ENCODE measurements around the gene CNOT1.

Gene CNOT1

DNA sequence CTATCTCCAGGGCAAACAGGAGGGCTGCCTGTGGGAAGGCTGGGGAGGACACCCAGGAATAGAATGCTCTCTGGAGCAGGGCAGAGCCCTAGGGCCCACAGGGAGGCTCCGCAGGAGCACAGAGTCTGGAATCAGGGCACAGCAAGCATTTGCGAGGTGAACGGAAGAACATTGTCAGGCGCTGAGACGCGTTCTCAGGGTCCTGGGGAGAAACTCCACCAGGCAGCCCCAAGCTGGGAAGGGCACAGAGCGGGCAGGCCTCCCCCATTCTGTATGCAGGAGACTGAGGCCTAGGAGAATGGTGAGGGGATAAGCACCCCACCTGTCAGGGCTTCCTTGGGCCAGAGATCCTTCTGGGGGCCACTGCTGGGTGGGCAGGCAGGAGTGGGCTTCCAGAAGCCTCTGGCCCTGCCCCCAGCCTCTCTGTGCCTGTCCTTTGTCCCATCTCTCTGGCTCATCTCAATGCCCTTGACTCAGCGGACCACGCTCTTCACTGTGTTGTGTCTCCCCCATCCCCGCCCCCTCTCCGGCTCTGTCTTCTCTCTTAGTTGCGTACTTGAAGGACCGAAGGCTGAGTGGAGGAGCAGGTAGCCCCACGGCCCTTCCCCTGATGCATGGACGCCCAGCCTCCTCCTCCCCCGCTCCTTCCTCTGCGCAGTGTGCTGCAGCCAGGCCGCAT, 119.4 kb downstream of the CNOT1 start:
- TF ChIP-seq, protein P1, sequence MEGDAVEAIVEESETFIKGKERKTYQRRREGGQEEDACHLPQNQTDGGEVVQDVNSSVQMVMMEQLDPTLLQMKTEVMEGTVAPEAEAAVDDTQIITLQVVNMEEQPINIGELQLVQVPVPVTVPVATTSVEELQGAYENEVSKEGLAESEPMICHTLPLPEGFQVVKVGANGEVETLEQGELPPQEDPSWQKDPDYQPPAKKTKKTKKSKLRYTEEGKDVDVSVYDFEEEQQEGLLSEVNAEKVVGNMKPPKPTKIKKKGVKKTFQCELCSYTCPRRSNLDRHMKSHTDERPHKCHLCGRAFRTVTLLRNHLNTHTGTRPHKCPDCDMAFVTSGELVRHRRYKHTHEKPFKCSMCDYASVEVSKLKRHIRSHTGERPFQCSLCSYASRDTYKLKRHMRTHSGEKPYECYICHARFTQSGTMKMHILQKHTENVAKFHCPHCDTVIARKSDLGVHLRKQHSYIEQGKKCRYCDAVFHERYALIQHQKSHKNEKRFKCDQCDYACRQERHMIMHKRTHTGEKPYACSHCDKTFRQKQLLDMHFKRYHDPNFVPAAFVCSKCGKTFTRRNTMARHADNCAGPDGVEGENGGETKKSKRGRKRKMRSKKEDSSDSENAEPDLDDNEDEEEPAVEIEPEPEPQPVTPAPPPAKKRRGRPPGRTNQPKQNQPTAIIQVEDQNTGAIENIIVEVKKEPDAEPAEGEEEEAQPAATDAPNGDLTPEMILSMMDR (IDR thresholded peaks at IDR 0.05; ENCODE audit: low read depth, low read length) = no peak
- no peak overlapping the region for H3K4me3 ChIP-seq (ENCODE audit: low read depth, low read length)

DNA sequence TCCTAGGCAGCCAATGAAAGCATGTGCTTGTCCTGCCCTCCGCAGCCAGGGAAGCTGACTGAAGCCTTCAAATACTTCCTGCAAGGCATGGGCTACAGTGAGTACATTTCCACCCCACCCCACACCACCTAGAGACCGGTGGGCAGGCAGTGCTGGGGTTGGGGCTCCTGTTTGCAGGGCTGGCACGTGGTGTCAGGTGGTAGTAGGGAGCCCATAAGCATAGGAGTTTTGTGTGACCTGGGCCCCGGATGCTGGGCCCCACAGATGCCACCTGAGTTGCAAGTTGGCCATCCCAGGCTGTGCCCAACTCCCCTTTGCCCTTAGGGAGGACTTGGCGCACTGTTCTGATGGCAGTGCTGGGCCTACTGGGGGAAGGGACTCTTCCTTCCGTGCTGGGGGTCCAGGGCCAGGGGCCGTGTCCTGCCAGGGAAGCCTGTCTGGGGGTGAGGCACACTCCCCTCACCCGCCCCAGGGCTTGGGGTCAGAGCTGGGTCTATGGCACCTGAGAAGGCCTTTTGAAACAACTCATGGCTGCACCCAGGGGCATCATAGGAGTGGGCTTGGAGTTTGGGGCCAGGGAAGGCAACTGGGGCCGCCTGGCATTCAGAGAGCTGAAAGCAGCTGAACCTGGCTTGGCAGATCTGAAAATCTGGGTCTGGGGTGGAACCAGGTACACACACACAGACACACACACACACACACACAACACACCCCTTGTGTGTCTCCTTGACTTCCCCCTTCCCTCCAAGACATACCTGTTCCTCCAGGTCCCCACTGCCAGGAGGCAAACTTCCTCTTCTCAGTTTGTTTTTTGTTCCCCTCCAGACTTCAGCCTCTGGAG, 120.2 kb downstream of the CNOT1 start:
- H3K4me3 ChIP-seq (ENCODE audit: low read depth, low read length) = no peak overlapping the region
- TF ChIP-seq, protein P1 (IDR thresholded peaks at IDR 0.05; ENCODE audit: low read depth, low read length) = no peak

DNA sequence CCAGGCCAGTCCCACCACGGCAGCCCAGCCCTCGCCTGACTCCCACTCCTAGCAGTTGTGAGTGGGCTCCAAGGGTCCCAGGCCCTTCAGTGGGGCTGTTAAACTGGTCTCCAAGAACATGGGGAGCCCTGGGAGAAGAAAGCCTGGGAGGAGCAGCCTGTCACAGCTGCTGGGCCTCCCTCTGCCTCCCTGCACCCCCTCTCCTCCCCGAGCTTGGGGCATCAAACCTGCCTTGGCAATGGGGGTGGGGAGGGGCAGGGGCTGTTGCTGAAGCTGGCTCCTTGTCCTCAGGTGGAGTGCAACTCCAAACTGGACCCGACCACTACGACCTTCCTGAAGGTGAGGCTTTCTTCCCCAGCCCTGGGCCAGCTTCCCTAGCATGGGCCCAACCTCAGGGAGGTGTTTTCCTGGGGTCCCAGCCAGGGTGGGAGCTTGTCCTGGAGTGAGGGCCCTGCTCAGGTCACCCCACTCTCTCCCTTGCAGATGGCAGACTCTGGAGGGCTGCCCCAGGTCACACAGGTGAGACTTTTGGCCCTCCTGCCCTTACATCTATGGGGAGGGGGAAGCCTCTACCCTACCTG, 120.9 kb downstream of the CNOT1 start:
- no peak overlapping the region for H3K4me3 ChIP-seq (ENCODE audit: low read depth, low read length)

DNA sequence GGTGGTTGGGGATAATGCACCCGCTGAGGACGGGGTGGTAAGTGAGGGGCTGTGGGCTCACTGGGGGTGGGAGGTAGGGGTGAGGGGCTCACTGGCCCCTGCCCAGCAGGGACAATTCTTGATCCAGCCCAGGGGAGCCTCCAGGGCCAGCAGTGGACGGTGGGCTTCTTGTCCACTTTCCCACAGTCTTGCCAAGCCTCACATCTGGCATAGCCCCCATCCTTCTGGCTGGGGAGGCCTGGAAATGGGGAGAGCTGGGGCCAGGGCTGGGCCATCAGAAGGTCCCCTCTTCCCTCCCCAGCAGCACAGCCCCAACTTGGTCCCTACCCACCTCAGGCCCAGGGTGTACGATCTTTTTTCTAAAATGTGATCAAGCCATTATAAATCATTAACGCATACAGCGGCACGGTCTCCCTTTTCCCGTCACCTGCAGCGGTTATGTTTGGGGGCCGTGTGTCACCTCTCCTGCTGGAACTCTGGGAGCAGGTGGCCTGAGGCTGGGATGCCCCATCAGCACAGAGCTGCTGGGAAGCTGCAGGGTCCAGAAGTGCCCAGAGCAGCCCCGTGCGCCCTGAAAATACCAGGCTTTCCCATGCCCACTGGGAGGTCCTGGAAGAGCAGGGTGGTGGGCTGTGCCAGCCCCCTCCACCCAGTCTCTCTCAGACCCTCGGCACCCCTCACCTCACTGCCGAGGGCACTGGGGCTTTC, 121.5 kb downstream of the CNOT1 start:
- TF ChIP-seq, protein P1 (IDR thresholded peaks at IDR 0.05; ENCODE audit: low read depth, low read length) = no peak

More for the DNA sequence above, 120.9 kb downstream of the CNOT1 start:
- TF ChIP-seq, protein P1 (IDR thresholded peaks at IDR 0.05; ENCODE audit: low read depth, low read length) = no peak

DNA sequence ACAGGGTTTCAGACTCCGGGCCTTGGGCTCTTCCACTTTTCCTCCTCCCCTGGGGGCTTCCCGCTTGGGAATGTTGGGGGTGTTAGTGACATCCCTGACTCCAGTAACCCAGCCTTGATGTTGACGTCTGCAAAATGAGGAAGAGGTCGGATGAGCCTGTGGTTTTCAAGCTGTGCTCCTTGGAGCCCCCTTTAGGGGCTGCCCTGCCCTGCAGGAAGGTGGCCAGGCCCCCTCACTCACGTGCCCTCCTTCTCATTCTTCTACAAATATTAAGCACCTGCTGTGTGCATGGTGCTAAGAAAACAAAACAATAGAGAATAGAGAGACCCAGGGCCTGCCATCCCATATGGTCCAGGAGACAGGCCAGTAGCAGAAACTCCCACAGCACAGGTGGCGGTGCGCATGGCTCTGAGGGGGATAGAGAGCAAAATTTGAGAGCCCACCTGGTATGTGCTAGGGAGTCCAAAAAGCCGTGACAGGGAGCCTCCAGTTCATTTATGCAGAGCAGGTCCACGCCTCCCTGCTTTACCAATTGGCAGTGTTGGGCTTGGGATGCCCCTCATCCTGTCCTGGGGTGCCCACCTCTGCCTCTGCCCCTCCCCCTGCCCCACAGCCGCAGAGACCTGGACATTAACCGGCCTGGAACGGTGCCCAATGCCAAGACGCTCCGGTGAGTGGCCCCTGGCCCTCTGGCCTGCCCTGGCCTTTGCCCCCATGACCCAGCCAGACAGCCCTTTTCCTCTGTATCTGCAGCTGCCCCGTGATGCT, 122.2 kb downstream of the CNOT1 start:
- TF ChIP-seq, protein P1 (IDR thresholded peaks at IDR 0.05; ENCODE audit: low read depth, low read length) = no peak
- no peak overlapping the region for H3K4me3 ChIP-seq (ENCODE audit: low read depth, low read length)

More for the DNA sequence above, 121.5 kb downstream of the CNOT1 start:
- no peak overlapping the region for H3K4me3 ChIP-seq (ENCODE audit: low read depth, low read length)

DNA sequence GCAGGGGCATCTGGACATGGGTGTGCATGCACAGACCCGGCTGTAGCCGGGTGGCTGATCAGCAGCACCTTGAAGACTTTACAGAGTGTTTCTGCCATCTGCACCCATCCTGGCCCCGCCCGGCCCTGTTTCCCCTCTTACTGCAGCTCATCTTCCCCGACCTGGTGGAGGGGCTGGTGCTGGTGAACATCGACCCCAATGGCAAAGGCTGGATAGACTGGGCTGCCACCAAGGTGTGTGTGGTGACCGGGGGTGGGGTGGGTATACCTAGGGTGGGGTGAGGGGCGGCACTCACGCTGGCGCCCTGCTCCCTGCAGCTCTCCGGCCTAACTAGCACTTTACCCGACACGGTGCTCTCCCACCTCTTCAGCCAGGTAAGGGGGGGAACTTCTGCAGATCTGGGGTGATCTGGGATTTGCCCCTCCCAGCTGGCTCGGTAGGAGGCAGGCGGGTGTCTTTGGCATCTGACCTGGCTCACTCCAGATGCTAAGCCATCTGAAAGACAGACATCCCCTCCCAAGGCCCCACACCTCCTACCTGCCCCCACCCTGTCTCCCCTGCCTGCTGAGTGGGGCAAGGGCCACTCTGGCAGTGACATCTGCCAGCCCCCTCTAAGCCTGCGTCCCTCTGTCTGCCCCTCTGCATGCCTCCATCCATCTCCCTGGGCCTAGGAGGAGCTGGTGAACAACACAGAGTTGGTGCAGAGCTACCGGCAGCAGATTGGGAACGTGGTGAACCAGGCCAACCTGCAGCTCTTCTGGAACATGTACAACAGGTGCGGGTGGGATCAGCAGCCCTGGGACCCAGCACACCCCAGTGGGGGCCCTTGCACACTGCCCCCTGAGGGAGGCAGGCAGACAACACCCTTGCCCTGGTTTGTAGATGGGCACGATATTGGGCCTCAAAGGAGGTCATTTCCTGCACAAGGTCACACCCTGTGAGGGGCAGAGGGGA, 123.1 kb downstream of the CNOT1 start:
- no peak overlapping the region for H3K4me3 ChIP-seq (ENCODE audit: low read depth, low read length)
- TF ChIP-seq, protein P1 (IDR thresholded peaks at IDR 0.05; ENCODE audit: low read depth, low read length) = no peak

All from WI38 (cell line).